HEK293 (cell line): ENCODE results near the gene IFNE.

ENCODE experiments used
- CTCF ChIA-PET: fragments of 350-600 bp; formaldehyde crosslinking; extraction: SDS; loops from one replicate; lab custom pipeline; 2021; ENCODE audit warnings: antibody characterized with exemption; lab: Yijun Ruan, JAX
- POLR2A ChIA-PET: fragments of 300-600 bp; formaldehyde crosslinking; extraction: SDS; loops from one replicate; lab custom pipeline; 2020; ENCODE audit warnings: antibody characterized with exemption, inconsistent platforms; lab: Yijun Ruan, JAX
- H3K27ac ChIP-seq: fragments of 200-500 bp; sonication (Bioruptor generic); 2 replicates; pipeline ENCODE4 v1.5.1; 2014; ENCODE audit warnings: low read depth, low read length, control low read depth, inconsistent platforms; ENCODE audit errors: extremely low read depth
- H3K36me3 ChIP-seq, 2 experiments: fragments of 200-500 bp in 1 of 2; sonication (Bioruptor generic) in 1 of 2; 1 replicate in 1 of 2; 2 replicates in 1 of 2; pipeline ENCODE4 v1.5.1; 2014 to 2017; ENCODE audit warnings: inconsistent platforms in 2 of 2, low read length in 2 of 2; ENCODE audit not compliant: control insufficient read depth in 2 of 2, insufficient read depth in 1 of 2
- H3K4me1 ChIP-seq: fragments of 200-500 bp; sonication (Bioruptor generic); 2 replicates; pipeline ENCODE4 v1.5.1; 2014; ENCODE audit warnings: mild to moderate bottlenecking, low read length, inconsistent platforms; ENCODE audit not compliant: control insufficient read depth, insufficient read depth
- H3K4me3 ChIP-seq: 2 replicates; pipeline ENCODE4 v1.5.1; 2011; ENCODE audit warnings: low read depth, mild to moderate bottlenecking, control low read depth, low read length, moderate library complexity
- H3K9me3 ChIP-seq: fragments of 200-500 bp; sonication (Bioruptor generic); 2 replicates; pipeline ENCODE4 v1.5.1; 2014; ENCODE audit warnings: low read depth, low read length, inconsistent platforms; ENCODE audit not compliant: control insufficient read depth, insufficient read depth
- FEZF1 ChIP-seq: fragments of 450-650 bp; formaldehyde crosslinking; IDR thresholded peaks from 2 replicates; pipeline ENCODE4 v1.5.1; 2016; ENCODE audit warnings: missing biosample characterization, missing genetic modification characterization
- GLIS2 ChIP-seq: fragments of 450-650 bp; formaldehyde crosslinking; IDR thresholded peaks from 2 replicates; pipeline ENCODE4 v1.5.1; 2016; ENCODE audit warnings: missing biosample characterization, missing genetic modification characterization
- KLF1 ChIP-seq: fragments of 450-650 bp; formaldehyde crosslinking; IDR thresholded peaks from 2 replicates; pipeline ENCODE4 v1.5.1; 2016; ENCODE audit warnings: missing biosample characterization, missing genetic modification characterization
- KLF9 ChIP-seq: fragments of 450-650 bp; formaldehyde crosslinking; IDR thresholded peaks from 2 replicates; pipeline ENCODE4 v1.5.1; 2016; ENCODE audit warnings: missing biosample characterization, missing genetic modification characterization, low read depth
- SCRT2 ChIP-seq: fragments of 450-650 bp; formaldehyde crosslinking; IDR thresholded peaks from 2 replicates; pipeline ENCODE4 v1.5.1; 2016; ENCODE audit warnings: missing biosample characterization, missing genetic modification characterization
- ZNF112 ChIP-seq: fragments of 450-650 bp; formaldehyde crosslinking; IDR thresholded peaks from 2 replicates; pipeline ENCODE4 v1.5.0; 2017; ENCODE audit warnings: missing biosample characterization, missing genetic modification characterization
- ZNF174 ChIP-seq: fragments of 450-650 bp; formaldehyde crosslinking; IDR thresholded peaks from 2 replicates; pipeline ENCODE4 v1.5.0; 2017; ENCODE audit warnings: missing biosample characterization, mild to moderate bottlenecking, missing genetic modification characterization
- ZNF184 ChIP-seq: fragments of 450-650 bp; IDR thresholded peaks from 2 replicates; pipeline ENCODE4 v1.5.1; 2018; ENCODE audit warnings: missing biosample characterization, mild to moderate bottlenecking, missing genetic modification characterization
- ZNF19 ChIP-seq: fragments of 450-650 bp; formaldehyde crosslinking; IDR thresholded peaks from 2 replicates; pipeline ENCODE4; 2016; ENCODE audit warnings: missing biosample characterization, missing genetic modification characterization, low read depth
- ZNF324 ChIP-seq: fragments of 450-650 bp; formaldehyde crosslinking; IDR thresholded peaks from 2 replicates; pipeline ENCODE4 v1.5.1; 2016; ENCODE audit warnings: missing biosample characterization, missing genetic modification characterization
- ZNF501 ChIP-seq: fragments of 450-650 bp; formaldehyde crosslinking; IDR thresholded peaks from 2 replicates; pipeline ENCODE4 v1.5.1; 2016; ENCODE audit warnings: missing biosample characterization, missing genetic modification characterization
- ZNF571 ChIP-seq: fragments of 450-650 bp; formaldehyde crosslinking; IDR thresholded peaks from 2 replicates; pipeline ENCODE4 v1.5.0; 2017; ENCODE audit warnings: missing biosample characterization, missing genetic modification characterization
- ZNF600 ChIP-seq: fragments of 450-650 bp; formaldehyde crosslinking; IDR thresholded peaks from 2 replicates; pipeline ENCODE4 v1.5.1; 2016; ENCODE audit warnings: missing biosample characterization, missing genetic modification characterization
- ZNF610 ChIP-seq: fragments of 450-650 bp; formaldehyde crosslinking; IDR thresholded peaks from 2 replicates; pipeline ENCODE4 v1.5.1; 2016; ENCODE audit warnings: missing biosample characterization, missing genetic modification characterization, borderline replicate concordance
- TF ChIP-seq, protein P1 (sequence below): fragments of 450-650 bp; formaldehyde crosslinking; IDR thresholded peaks from 2 replicates; pipeline ENCODE4 v1.5.1; 2017; ENCODE audit warnings: missing biosample characterization, missing genetic modification characterization
- TF ChIP-seq, protein P2 (sequence below): fragments of 450-650 bp; formaldehyde crosslinking; IDR thresholded peaks from 2 replicates; pipeline ENCODE4 v1.5.1; 2016; ENCODE audit warnings: missing biosample characterization, missing genetic modification characterization
- TF ChIP-seq, protein P3 (sequence below): fragments of 450-650 bp; formaldehyde crosslinking; IDR thresholded peaks from 2 replicates; pipeline ENCODE4 v1.5.1; 2016; ENCODE audit warnings: missing biosample characterization, missing genetic modification characterization, borderline replicate concordance
- TF ChIP-seq, protein P4 (sequence below): fragments of 450-650 bp; formaldehyde crosslinking; IDR thresholded peaks from 2 replicates; pipeline ENCODE4 v1.5.1; 2016; ENCODE audit warnings: missing biosample characterization, missing genetic modification characterization
- TF ChIP-seq, protein P5 (sequence below): fragments of 450-650 bp; formaldehyde crosslinking; IDR thresholded peaks from 2 replicates; pipeline ENCODE4 v1.5.1; 2016; ENCODE audit warnings: missing biosample characterization, missing genetic modification characterization

IFNE gene, protein sequence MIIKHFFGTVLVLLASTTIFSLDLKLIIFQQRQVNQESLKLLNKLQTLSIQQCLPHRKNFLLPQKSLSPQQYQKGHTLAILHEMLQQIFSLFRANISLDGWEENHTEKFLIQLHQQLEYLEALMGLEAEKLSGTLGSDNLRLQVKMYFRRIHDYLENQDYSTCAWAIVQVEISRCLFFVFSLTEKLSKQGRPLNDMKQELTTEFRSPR

DNA sequence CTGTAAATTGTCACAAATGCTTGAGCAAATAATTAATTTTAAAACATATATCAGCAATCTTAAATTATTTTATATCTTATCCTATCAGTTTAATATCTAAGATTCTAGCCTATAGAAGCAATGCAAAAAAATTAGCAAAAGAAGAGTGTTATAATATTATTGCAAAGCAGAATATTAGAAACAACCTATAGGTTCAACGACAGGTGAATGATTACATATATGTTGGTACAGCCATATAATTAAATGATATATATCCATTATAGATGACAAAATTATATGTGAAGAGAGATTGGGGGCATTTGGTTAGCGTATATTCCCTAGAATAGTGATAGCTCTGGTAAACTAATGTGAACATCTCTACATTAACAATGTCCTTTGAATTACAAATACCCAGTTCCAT lies at the start of gene IFNE:
IFNE (minus strand) TSS at position 101 of the 400 bp plus-strand sequence. CDS start 619 bp downstream, outside the sequence.
- Histone ChIP-seq H3K4me3 (no peak within 1 kb of the TSS), H3K36me3 (no peaks in the 10 kb centered on the region), H3K4me1 (no peaks in the 10 kb centered on the region), H3K27ac (no peak within 1 kb of the TSS), H3K9me3 (no peaks in the 10 kb centered on the region)
- TF ChIP-seq, protein P1, sequence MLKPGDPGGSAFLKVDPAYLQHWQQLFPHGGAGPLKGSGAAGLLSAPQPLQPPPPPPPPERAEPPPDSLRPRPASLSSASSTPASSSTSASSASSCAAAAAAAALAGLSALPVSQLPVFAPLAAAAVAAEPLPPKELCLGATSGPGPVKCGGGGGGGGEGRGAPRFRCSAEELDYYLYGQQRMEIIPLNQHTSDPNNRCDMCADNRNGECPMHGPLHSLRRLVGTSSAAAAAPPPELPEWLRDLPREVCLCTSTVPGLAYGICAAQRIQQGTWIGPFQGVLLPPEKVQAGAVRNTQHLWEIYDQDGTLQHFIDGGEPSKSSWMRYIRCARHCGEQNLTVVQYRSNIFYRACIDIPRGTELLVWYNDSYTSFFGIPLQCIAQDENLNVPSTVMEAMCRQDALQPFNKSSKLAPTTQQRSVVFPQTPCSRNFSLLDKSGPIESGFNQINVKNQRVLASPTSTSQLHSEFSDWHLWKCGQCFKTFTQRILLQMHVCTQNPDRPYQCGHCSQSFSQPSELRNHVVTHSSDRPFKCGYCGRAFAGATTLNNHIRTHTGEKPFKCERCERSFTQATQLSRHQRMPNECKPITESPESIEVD (tag by site-specific recombination), result no peak
- TF ChIP-seq, protein P2, sequence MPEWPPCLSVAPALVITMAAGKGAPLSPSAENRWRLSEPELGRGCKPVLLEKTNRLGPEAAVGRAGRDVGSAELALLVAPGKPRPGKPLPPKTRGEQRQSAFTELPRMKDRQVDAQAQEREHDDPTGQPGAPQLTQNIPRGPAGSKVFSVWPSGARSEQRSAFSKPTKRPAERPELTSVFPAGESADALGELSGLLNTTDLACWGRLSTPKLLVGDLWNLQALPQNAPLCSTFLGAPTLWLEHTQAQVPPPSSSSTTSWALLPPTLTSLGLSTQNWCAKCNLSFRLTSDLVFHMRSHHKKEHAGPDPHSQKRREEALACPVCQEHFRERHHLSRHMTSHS (tag by site-specific recombination), result no peak
- TF ChIP-seq, protein P3, sequence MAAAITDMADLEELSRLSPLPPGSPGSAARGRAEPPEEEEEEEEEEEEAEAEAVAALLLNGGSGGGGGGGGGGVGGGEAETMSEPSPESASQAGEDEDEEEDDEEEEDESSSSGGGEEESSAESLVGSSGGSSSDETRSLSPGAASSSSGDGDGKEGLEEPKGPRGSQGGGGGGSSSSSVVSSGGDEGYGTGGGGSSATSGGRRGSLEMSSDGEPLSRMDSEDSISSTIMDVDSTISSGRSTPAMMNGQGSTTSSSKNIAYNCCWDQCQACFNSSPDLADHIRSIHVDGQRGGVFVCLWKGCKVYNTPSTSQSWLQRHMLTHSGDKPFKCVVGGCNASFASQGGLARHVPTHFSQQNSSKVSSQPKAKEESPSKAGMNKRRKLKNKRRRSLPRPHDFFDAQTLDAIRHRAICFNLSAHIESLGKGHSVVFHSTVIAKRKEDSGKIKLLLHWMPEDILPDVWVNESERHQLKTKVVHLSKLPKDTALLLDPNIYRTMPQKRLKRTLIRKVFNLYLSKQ (tag by site-specific recombination), result no peak
- no peak for TF ChIP-seq FEZF1
- no peak for TF ChIP-seq ZNF600 (tag by site-specific recombination)
- no peak for TF ChIP-seq ZNF501 (tag by site-specific recombination)
- TF ChIP-seq ZNF571 (tag by site-specific recombination), result no peak
- TF ChIP-seq GLIS2 (tag by site-specific recombination), result no peak
- no peak for TF ChIP-seq ZNF19 (tag by site-specific recombination)
- TF ChIP-seq KLF9 (tag by site-specific recombination), result no peak
- TF ChIP-seq ZNF184 (tag by site-specific recombination), result no peak
- TF ChIP-seq, protein P4, sequence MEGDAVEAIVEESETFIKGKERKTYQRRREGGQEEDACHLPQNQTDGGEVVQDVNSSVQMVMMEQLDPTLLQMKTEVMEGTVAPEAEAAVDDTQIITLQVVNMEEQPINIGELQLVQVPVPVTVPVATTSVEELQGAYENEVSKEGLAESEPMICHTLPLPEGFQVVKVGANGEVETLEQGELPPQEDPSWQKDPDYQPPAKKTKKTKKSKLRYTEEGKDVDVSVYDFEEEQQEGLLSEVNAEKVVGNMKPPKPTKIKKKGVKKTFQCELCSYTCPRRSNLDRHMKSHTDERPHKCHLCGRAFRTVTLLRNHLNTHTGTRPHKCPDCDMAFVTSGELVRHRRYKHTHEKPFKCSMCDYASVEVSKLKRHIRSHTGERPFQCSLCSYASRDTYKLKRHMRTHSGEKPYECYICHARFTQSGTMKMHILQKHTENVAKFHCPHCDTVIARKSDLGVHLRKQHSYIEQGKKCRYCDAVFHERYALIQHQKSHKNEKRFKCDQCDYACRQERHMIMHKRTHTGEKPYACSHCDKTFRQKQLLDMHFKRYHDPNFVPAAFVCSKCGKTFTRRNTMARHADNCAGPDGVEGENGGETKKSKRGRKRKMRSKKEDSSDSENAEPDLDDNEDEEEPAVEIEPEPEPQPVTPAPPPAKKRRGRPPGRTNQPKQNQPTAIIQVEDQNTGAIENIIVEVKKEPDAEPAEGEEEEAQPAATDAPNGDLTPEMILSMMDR (tag by site-specific recombination), result no peak
- TF ChIP-seq ZNF112 (tag by site-specific recombination), result no peak
- TF ChIP-seq KLF1 (tag by site-specific recombination), result no peak
- TF ChIP-seq, protein P5, sequence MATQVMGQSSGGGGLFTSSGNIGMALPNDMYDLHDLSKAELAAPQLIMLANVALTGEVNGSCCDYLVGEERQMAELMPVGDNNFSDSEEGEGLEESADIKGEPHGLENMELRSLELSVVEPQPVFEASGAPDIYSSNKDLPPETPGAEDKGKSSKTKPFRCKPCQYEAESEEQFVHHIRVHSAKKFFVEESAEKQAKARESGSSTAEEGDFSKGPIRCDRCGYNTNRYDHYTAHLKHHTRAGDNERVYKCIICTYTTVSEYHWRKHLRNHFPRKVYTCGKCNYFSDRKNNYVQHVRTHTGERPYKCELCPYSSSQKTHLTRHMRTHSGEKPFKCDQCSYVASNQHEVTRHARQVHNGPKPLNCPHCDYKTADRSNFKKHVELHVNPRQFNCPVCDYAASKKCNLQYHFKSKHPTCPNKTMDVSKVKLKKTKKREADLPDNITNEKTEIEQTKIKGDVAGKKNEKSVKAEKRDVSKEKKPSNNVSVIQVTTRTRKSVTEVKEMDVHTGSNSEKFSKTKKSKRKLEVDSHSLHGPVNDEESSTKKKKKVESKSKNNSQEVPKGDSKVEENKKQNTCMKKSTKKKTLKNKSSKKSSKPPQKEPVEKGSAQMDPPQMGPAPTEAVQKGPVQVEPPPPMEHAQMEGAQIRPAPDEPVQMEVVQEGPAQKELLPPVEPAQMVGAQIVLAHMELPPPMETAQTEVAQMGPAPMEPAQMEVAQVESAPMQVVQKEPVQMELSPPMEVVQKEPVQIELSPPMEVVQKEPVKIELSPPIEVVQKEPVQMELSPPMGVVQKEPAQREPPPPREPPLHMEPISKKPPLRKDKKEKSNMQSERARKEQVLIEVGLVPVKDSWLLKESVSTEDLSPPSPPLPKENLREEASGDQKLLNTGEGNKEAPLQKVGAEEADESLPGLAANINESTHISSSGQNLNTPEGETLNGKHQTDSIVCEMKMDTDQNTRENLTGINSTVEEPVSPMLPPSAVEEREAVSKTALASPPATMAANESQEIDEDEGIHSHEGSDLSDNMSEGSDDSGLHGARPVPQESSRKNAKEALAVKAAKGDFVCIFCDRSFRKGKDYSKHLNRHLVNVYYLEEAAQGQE, result no peak
- no peak for TF ChIP-seq ZNF324 (tag by site-specific recombination)
- TF ChIP-seq ZNF610, result no peak
- no peak for TF ChIP-seq ZNF174
- no peak for TF ChIP-seq SCRT2 (tag by site-specific recombination)
- ChIA-PET CTCF (interaction anchor here (0.5 to 1.6 kb wide), 2 partner anchors 10 to 307 kb away, joined by 3 to 5 read pairs; no protein-coding TSS in a partner anchor), POLR2A (no interaction called here)
